ENCODE data around the gene GOLIM4. TPM values are rescaled to one million over a fixed set of nuclear protein-coding genes. Genes with fewer than 3 reads are reported as not detected.

The GOLIM4 gene
- total RNA-seq, 1 experiment from 2014 or later, result 25.3 TPM

GRCh38 chr3:168063122-168063521 is 32.6 kb downstream of the GOLIM4 start:
- TF ChIP-seq CTCF (conservative IDR thresholded peaks at IDR 0.05; ENCODE audit: low read depth, low read length) (no peak), EZH2 (IDR thresholded peaks at IDR 0.05; ENCODE audit: low read length, unreplicated experiment) (no peak), EZH2phosphoT487 (IDR thresholded peaks at IDR 0.05; ENCODE audit: borderline replicate concordance, low read length) (no peak)
- CTCF ChIA-PET, result interaction anchor here (0.5 to 0.6 kb wide), 2 partner anchors 9 to 106 kb away, joined by 3 to 6 read pairs; no protein-coding TSS in a partner anchor
- H3K9me2 ChIP-seq (replicated peaks; ENCODE audit: low read length), result no peaks in the 10 kb centered on the region
- no peak for ATAC-seq
- intact Hi-C loops (cut with micrococcal nuclease), result no loop called here
- no peak overlapping the region for H3K4me2 ChIP-seq (ENCODE audit: low read length)
- H3K9me3 ChIP-seq (ENCODE audit: low read length), result no peaks in the 10 kb centered on the region
- H3K36me3 ChIP-seq (ENCODE audit: low read depth, low read length), result no peaks in the 10 kb centered on the region
- no peaks in the 10 kb centered on the region for H3K27me3 ChIP-seq (ENCODE audit: low read length)
- BruUV-seq (replicated peaks), result no TSS peak
- H3K4me1 ChIP-seq (ENCODE audit: insufficient read depth, low read length), result peaks cover 7% of the 10 kb centered on the region; the same call in 1 of the 2 replicates
- no peak overlapping the region for H3K4me3 ChIP-seq (ENCODE audit: low read length)
- DNase-seq, result no peak
- no peaks in the 10 kb centered on the region for H3F3A ChIP-seq (ENCODE audit: low read length, unreplicated experiment)
- no peak overlapping the region for H3K27ac ChIP-seq (ENCODE audit: low read length)
- H2AFZ ChIP-seq (ENCODE audit: low read length), result no peak overlapping the region
- POLR2A ChIA-PET (ENCODE audit: unreplicated experiment), result interaction anchor here (1.0 kb wide), 1 partner anchor 15 kb away, joined by 5 read pairs; no protein-coding TSS in a partner anchor
- H4K20me1 ChIP-seq (ENCODE audit: low read length), result no peaks in the 10 kb centered on the region
- H3K79me2 ChIP-seq (ENCODE audit: low read length), result no peaks in the 10 kb centered on the region
- no peak overlapping the region for H3K9ac ChIP-seq (ENCODE audit: low read length)

GRCh38 chr3:168062679-168063078 is 33.0 kb downstream of the GOLIM4 start:
- CTCF ChIA-PET, result interaction anchor here (0.5 to 1.2 kb wide), 3 partner anchors 15 to 107 kb away, joined by 3 to 22 read pairs (median 6); no protein-coding TSS in a partner anchor
- Histone ChIP-seq H3F3A (ENCODE audit: low read length, unreplicated experiment) (no peaks in the 10 kb centered on the region), H3K9ac (ENCODE audit: low read length) (no peak overlapping the region), H3K27ac (ENCODE audit: low read length) (no peak overlapping the region), H3K79me2 (ENCODE audit: low read length) (no peaks in the 10 kb centered on the region), H3K4me1 (ENCODE audit: insufficient read depth, low read length) (peaks cover 7% of the 10 kb centered on the region; the same call in 1 of the 2 replicates), H3K4me3 (ENCODE audit: low read length) (no peak overlapping the region), H3K27me3 (ENCODE audit: low read length) (no peaks in the 10 kb centered on the region), H4K20me1 (ENCODE audit: low read length) (no peaks in the 10 kb centered on the region), H3K9me2 (replicated peaks; ENCODE audit: low read length) (no peaks in the 10 kb centered on the region), H3K36me3 (ENCODE audit: low read depth, low read length) (no peaks in the 10 kb centered on the region), H3K4me2 (ENCODE audit: low read length) (no peak overlapping the region), H3K9me3 (ENCODE audit: low read length) (no peaks in the 10 kb centered on the region), H2AFZ (ENCODE audit: low read length) (no peak overlapping the region)
- BruUV-seq (replicated peaks), result no TSS peak
- POLR2A ChIA-PET (ENCODE audit: unreplicated experiment), result interaction anchor here (0.6 to 1.0 kb wide), 2 partner anchors 15 to 34 kb away, joined by 3 to 5 read pairs; no protein-coding TSS in a partner anchor
- intact Hi-C loops (cut with micrococcal nuclease), result no loop called here
- ATAC-seq, result no peak
- DNase-seq, result no peak
- TF ChIP-seq CTCF (conservative IDR thresholded peaks at IDR 0.05; ENCODE audit: low read depth, low read length) (no peak), EZH2 (IDR thresholded peaks at IDR 0.05; ENCODE audit: low read length, unreplicated experiment) (no peak), EZH2phosphoT487 (IDR thresholded peaks at IDR 0.05; ENCODE audit: borderline replicate concordance, low read length) (no peak)
